Natural killer cell (primary cell): ENCODE measurements around the gene CIDEC. TPM values are rescaled to one million over a fixed set of nuclear protein-coding genes. Genes with fewer than 3 reads are reported as not detected.
"Not testable (repeated sequence)": the region's sequence is repeated elsewhere in the genome, so short reads cannot be mapped to it uniquely, and the experiment has no call there.

ENCODE experiments used
- ATAC-seq, 3 donors: fragments of 150-1000 bp in 2 of 3; fragments of 200-7000 bp in 1 of 3; cut with Tn5 transposase; 1 replicate in 1 of 3; 2 replicates in 2 of 3; pipeline ENCODE4 v1.10.0; 2021; ENCODE audit warnings: mild to moderate bottlenecking in 2 of 3, moderate library complexity in 2 of 3
- DNase-seq, 2 donors: peaks; one replicate each; pipeline versions ENCODE4 v3.0.0 to v3.0.0-alpha.2; 2013 to 2021; ENCODE audit warnings: mixed read lengths in 1 of 2
- H3K27ac ChIP-seq: one replicate; pipeline ENCODE4 v1.5.1; 2013; ENCODE audit warnings: mild to moderate bottlenecking, low read length
- H3K27me3 ChIP-seq: one replicate; pipeline ENCODE4 v1.6.1; 2013; ENCODE audit warnings: low read length; ENCODE audit not compliant: control insufficient read depth, insufficient read depth
- H3K36me3 ChIP-seq: one replicate; pipeline ENCODE4 v1.6.1; 2013; ENCODE audit warnings: low read length; ENCODE audit not compliant: control insufficient read depth, insufficient read depth
- H3K4me1 ChIP-seq: one replicate; pipeline ENCODE4 v1.6.1; 2013; ENCODE audit warnings: low read length; ENCODE audit not compliant: control insufficient read depth, insufficient read depth
- H3K4me3 ChIP-seq: one replicate; pipeline ENCODE4 v1.5.1; 2013; ENCODE audit warnings: low read length
- H3K9me3 ChIP-seq: one replicate; pipeline ENCODE4 v1.6.1; 2013; ENCODE audit warnings: low read length; ENCODE audit not compliant: control insufficient read depth, insufficient read depth
- H3K27ac Mint-ChIP-seq, 2 donors: one replicate each; pipeline ENCODE4 v1.8.0; 2022; ENCODE audit warnings: mild to moderate bottlenecking in 2 of 2, mixed read lengths in 2 of 2, moderate library complexity in 1 of 2
- H3K27me3 Mint-ChIP-seq, 2 donors: one replicate each; pipeline ENCODE4 v1.8.0; 2022; ENCODE audit warnings: low read depth in 2 of 2, mixed read lengths in 2 of 2
- H3K36me3 Mint-ChIP-seq: one replicate; pipeline ENCODE4 v1.8.0; 2022; ENCODE audit warnings: mixed read lengths
- H3K4me1 Mint-ChIP-seq, 2 donors: one replicate each; pipeline ENCODE4 v1.8.0; 2022; ENCODE audit warnings: mixed read lengths in 2 of 2
- H3K4me3 Mint-ChIP-seq: one replicate; pipeline ENCODE4 v1.8.0; 2022; ENCODE audit warnings: mild to moderate bottlenecking, moderate library complexity, mixed read lengths
- H3K9me3 Mint-ChIP-seq, 2 donors: one replicate each; pipeline ENCODE4 v1.8.0; 2022; ENCODE audit warnings: mixed read lengths in 2 of 2
- WGBS: methylation state at CpG from one replicate; pipeline ENCODE4 v1.1.7; 2013; ENCODE audit warnings: missing lambda C conversion rate; ENCODE audit not compliant: insufficient coverage; 5-methylcytosine and 5-hydroxymethylcytosine counted together
- intact Hi-C: fragments of 100-400 bp; cut with micrococcal nuclease; formaldehyde crosslinking; loops from one replicate; pipeline ENCODE4 v1.14.2; 2022
- total RNA-seq, 4 donors: library from RNA; stranded (reverse); fragments of 120-200 nt in 1 of 4; gene quantifications; one replicate each; pipeline versions ENCODE4 v1.2.3 to v1.2.4, GENCODE V29; 2013 to 2022
- TF ChIP-seq, protein P1 (sequence below): fragments of 200-600 bp; IDR thresholded peaks from one replicate; pipeline ENCODE4 v1.8.0; 2022; ENCODE audit warnings: antibody characterized with exemption

CIDEC gene
- total RNA-seq, 3 donors from 2014 or later (not counting 1 experiment from before 2014, with no cell fraction given) = not detected

DNA sequence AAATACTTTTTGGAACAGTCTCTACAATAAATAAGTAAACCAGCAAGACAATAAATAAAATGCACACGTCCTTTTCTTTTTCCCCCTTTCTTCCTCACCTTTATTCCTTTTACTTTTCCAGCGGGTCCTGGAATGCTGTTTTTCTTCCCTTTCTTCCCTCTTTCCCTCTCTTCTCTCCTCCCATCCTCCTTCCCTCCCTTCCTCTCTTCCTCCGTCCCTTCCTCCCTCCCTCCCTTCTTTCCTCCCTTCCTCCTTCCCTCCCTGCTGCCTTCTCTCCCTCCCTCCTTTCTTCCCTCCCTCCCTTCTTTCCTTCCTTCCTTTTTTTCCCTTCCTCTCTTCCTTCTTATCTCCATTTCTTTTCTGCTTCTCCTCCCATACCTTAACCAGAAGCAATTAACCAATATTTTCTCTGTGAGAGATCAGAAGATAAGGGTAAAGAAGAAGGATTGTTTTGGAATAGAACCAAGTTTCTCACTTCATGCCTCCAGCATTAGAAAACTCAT lies 19.3 kb upstream of the CIDEC start:
- peaks cover 2% of the 10 kb centered on the region for H3K36me3 ChIP-seq
- Mint-ChIP-seq H3K27me3 (no peaks in the 10 kb centered on the region), H3K27ac (peak overlapping the region in 1 of 2 donors; percentile 9), H3K4me3 (no peak overlapping the region), H3K36me3 (no peaks in the 10 kb centered on the region), H3K4me1 (peaks cover 24 to 34% of the 10 kb centered on the region in 2 donors), H3K9me3 (no peaks in the 10 kb centered on the region)
- H3K27me3 ChIP-seq = no peaks in the 10 kb centered on the region
- intact Hi-C loops = no loop called here
- ATAC-seq (no peak), DNase-seq (no peak)
- no peak overlapping the region for H3K27ac ChIP-seq
- H3K4me3 ChIP-seq = no peak overlapping the region
- TF ChIP-seq, protein P1, sequence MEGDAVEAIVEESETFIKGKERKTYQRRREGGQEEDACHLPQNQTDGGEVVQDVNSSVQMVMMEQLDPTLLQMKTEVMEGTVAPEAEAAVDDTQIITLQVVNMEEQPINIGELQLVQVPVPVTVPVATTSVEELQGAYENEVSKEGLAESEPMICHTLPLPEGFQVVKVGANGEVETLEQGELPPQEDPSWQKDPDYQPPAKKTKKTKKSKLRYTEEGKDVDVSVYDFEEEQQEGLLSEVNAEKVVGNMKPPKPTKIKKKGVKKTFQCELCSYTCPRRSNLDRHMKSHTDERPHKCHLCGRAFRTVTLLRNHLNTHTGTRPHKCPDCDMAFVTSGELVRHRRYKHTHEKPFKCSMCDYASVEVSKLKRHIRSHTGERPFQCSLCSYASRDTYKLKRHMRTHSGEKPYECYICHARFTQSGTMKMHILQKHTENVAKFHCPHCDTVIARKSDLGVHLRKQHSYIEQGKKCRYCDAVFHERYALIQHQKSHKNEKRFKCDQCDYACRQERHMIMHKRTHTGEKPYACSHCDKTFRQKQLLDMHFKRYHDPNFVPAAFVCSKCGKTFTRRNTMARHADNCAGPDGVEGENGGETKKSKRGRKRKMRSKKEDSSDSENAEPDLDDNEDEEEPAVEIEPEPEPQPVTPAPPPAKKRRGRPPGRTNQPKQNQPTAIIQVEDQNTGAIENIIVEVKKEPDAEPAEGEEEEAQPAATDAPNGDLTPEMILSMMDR = no peak
- WGBS = 89% methylated on average over 3 of the region's 3 CpGs
- peaks cover 17% of the 10 kb centered on the region for H3K4me1 ChIP-seq
- H3K9me3 ChIP-seq = no peaks in the 10 kb centered on the region

DNA sequence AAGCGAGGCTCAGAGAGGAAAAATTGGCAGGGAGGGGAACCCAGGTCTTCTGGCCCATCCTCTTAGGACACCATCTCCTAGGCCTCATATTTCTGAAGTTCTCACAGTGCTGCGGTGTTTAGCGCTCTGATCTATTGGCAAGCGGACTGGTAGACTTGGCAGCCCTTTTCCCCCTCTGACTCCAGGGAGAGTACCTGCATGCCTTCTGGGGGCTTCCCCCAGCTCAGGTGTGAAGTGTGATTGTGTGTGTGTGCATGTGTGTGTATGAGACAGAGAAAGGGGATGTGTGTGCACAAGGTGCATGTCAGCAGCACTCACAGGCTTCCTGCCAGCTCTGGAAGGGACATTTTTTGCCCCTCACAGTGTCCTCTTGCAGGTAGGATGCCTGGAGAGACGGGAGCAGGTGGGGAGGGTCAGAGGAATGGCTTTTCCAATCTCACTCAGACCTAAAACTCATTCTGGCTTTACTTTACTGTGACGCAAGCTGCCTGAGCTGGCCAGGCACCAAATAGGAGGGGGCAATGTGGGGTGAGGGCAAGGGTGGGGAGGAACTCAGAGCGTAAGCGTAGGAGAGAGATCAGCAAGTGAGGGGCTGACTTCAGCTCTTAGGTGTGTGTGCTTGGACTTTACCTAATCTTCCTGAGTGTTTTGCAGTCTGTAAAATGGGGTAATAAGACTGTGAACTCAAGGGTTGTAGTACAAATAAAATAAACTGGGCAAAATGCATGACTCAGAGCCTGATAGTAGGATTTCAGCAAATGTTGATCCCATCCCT lies 18.6 kb upstream of the CIDEC start:
- Histone ChIP-seq H3K4me3 (no peak overlapping the region), H3K27ac (no peak overlapping the region), H3K4me1 (peaks cover 17% of the 10 kb centered on the region), H3K9me3 (no peaks in the 10 kb centered on the region), H3K27me3 (no peaks in the 10 kb centered on the region), H3K36me3 (peaks cover 8% of the 10 kb centered on the region)
- Mint-ChIP-seq H3K4me3 (no peak overlapping the region), H3K9me3 (no peaks in the 10 kb centered on the region), H3K27me3 (no peaks in the 10 kb centered on the region), H3K4me1 (peaks cover 30 to 40% of the 10 kb centered on the region in 2 donors), H3K27ac (peak overlapping the region; percentile 9 to 39), H3K36me3 (peaks cover 6% of the 10 kb centered on the region)
- ATAC-seq (no peak), DNase-seq (no peak)
- 91% methylated on average over 7 of the region's 8 CpGs for WGBS
- intact Hi-C loops = no loop called here
- TF ChIP-seq, protein P1 = no peak

DNA sequence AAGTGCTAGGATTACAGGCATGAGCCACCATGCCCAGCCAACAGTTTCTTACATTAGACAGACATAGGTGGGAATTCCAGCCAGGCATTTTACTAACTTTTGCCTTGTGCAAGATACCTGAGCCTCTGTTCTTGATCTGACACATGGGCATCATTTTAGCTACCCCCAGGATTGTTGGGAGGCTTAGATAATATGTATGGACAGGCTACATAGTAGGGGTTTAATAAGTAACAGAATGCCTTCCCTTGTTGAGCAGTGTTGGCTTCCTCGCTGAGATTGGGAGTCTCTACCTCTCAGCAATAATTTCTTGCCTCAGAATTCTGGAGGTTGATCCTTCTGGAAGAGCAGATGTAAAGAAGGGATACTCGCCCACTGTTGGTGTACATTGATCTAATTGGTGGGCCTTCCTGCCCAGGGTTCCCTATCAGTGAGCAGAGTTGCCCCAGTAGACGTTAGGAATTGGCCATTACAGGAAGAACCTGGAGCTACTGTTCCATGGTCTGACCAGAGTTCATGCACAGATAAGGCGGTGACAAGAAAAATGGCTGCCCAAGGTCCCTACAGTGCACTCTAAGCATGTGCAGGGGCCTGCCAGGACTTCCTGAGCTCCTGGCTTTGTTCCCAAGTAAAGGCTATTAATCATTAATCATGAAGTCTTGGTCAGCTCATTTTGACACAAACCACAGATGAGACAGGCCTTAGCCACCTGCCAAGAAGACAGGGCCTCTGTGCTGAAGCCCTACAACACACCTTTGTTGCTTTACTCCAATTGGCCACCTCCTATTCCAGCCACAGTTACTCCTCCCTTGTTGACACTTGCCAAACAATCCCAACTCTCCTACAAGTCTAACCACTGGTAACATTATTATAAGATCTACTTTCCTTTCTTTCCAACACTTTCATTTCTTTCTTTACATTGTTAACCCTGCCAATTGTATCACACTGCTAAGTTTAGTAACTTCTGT lies 17.6 kb upstream of the CIDEC start:
- no peaks in the 10 kb centered on the region for H3K9me3 ChIP-seq
- H3K36me3 Mint-ChIP-seq = peaks cover 6% of the 10 kb centered on the region
- intact Hi-C loops = no loop called here
- ATAC-seq = no peak
- no peak overlapping the region for H3K4me3 ChIP-seq
- H3K4me3 Mint-ChIP-seq = no peak overlapping the region
- no peaks in the 10 kb centered on the region for H3K27me3 ChIP-seq
- no peaks in the 10 kb centered on the region for H3K27me3 Mint-ChIP-seq
- H3K4me1 Mint-ChIP-seq = peaks cover 39% of the 10 kb centered on the region in 2 donors
- peak overlapping the region; percentile 9 to 62 for H3K27ac Mint-ChIP-seq
- peaks cover 12% of the 10 kb centered on the region for H3K4me1 ChIP-seq
- TF ChIP-seq, protein P1 = no peak
- WGBS = 64% methylated on average over 4 of the region's 4 CpGs
- H3K36me3 ChIP-seq = peaks cover 11% of the 10 kb centered on the region
- no peaks in the 10 kb centered on the region for H3K9me3 Mint-ChIP-seq
- no peak overlapping the region for H3K27ac ChIP-seq
- no peak for DNase-seq

DNA sequence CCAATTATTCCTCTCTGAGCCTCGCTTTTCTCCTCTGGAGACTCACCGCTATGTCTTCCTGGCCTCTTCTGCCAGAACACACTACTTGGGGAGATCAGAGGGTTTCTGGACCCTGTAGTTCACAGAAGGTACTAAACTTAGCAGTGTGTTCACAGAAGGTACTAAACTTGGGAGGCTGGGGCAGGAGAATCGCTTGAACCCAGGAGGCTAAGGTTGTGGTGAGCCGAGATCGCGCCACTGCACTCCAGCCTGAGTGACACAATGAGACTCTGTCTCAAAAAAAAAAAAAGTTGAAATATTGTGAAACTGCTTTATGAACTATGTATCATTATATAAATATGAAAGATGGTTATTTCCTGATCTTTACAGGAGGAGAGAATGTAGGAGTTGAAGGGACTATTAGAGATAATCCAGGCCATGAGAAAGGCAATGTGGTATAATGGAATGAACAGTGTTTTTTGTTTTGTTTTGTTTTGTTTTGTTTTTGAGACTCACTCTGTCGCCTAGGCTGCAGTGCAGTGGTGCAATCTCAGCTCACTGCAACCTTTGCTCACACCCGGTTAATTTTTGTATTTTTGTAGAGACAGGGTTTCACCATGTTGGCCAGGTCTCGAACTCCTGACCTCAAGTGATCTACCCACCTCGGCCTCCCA lies 16.8 kb upstream of the CIDEC start:
- H3K9me3 Mint-ChIP-seq, H3K9me3 ChIP-seq, H3K4me1 ChIP-seq, DNase-seq, intact Hi-C loops, H3K4me3 Mint-ChIP-seq, H3K36me3 Mint-ChIP-seq, ATAC-seq, H3K4me3 ChIP-seq, H3K27me3 Mint-ChIP-seq, H3K27ac ChIP-seq, H3K27me3 ChIP-seq: not testable (repeated sequence)
- Mint-ChIP-seq H3K4me1 (peaks cover 38% of the 10 kb centered on the region in 2 donors), H3K27ac (peak overlapping the region; percentile 9 to 62)
- 95% methylated on average over 10 of the region's 10 CpGs for WGBS
- H3K36me3 ChIP-seq = peaks cover 13% of the 10 kb centered on the region

DNA sequence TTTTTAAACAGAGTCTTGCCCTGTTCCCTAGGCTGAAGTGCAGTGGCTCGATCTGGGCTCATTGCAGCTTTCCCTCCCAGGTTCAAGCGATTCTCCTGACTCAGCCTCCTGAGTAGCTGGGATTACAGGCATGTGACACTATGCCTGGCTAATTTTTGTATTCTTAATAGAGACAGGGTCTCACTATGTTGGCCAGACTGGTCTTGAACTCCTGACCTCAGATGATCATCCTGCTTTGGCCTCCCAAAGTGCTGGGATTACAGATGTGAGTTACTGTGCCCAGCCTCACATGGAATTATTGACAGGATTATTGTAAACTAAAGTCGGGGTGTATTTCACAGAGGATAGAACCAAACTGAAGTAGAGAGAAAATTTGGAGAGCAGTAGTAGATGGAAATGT lies 15.7 kb upstream of the CIDEC start:
- not testable (repeated sequence) for H3K4me3 Mint-ChIP-seq
- H3K27ac Mint-ChIP-seq = peak overlapping the region; percentile 8 to 62

More for the DNA sequence above, 15.7 kb upstream of the CIDEC start:
- Histone ChIP-seq H3K36me3 (peaks cover 13% of the 10 kb centered on the region), H3K4me1 (peaks cover 12% of the 10 kb centered on the region)
- H3K9me3 Mint-ChIP-seq, intact Hi-C loops, H3K9me3 ChIP-seq, H3K27me3 Mint-ChIP-seq, H3K27ac ChIP-seq, H3K27me3 ChIP-seq, H3K36me3 Mint-ChIP-seq, DNase-seq, ATAC-seq, H3K4me3 ChIP-seq: not testable (repeated sequence)
- 99% methylated on average over 3 of the region's 3 CpGs for WGBS
- H3K4me1 Mint-ChIP-seq = peaks cover 43 to 47% of the 10 kb centered on the region in 2 donors
